ENCODE results near the gene IL1R2. TPM values are rescaled to one million over a fixed set of nuclear protein-coding genes. Genes with fewer than 3 reads are reported as not detected.
A peak's percentile ranks its signal among the peaks of the same experiment; 100 is the strongest.

The IL1R2 gene
- total RNA-seq, 4 donors from 2014 or later = 2.7 to 6.1 (median 3.6) TPM

GRCh38 chr2:102021779-102022178 is 30.0 kb downstream of the IL1R2 start:
- intact Hi-C loops (cut with DNase I) = loop anchor here (5.0 to 10.0 kb wide), 3 partner anchors 146 to 423 kb away; no protein-coding TSS in a partner anchor
- peaks cover 3 to 46% of the 10 kb centered on the region in 2 donors for H3K4me1 ChIP-seq
- H3K27ac ChIP-seq = peak overlapping the region in 1 of 3 donors; percentile 34
- DNase-seq = no peak
- no peak for TF ChIP-seq POLR2A (IDR thresholded peaks at IDR 0.05)
- TF ChIP-seq, protein P1, sequence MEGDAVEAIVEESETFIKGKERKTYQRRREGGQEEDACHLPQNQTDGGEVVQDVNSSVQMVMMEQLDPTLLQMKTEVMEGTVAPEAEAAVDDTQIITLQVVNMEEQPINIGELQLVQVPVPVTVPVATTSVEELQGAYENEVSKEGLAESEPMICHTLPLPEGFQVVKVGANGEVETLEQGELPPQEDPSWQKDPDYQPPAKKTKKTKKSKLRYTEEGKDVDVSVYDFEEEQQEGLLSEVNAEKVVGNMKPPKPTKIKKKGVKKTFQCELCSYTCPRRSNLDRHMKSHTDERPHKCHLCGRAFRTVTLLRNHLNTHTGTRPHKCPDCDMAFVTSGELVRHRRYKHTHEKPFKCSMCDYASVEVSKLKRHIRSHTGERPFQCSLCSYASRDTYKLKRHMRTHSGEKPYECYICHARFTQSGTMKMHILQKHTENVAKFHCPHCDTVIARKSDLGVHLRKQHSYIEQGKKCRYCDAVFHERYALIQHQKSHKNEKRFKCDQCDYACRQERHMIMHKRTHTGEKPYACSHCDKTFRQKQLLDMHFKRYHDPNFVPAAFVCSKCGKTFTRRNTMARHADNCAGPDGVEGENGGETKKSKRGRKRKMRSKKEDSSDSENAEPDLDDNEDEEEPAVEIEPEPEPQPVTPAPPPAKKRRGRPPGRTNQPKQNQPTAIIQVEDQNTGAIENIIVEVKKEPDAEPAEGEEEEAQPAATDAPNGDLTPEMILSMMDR (IDR thresholded peaks at IDR 0.05) = no peak
- no peaks in the 10 kb centered on the region for H3K9me3 ChIP-seq
- H3K4me3 ChIP-seq (replicated peaks in 1 of 3) = no peak overlapping the region
- WGBS, 2 donors = 57 to 78% methylated on average over 6 of the region's 6 CpGs
- H3K27me3 ChIP-seq = no peaks in the 10 kb centered on the region
- H3K36me3 ChIP-seq = no peaks in the 10 kb centered on the region

DNA sequence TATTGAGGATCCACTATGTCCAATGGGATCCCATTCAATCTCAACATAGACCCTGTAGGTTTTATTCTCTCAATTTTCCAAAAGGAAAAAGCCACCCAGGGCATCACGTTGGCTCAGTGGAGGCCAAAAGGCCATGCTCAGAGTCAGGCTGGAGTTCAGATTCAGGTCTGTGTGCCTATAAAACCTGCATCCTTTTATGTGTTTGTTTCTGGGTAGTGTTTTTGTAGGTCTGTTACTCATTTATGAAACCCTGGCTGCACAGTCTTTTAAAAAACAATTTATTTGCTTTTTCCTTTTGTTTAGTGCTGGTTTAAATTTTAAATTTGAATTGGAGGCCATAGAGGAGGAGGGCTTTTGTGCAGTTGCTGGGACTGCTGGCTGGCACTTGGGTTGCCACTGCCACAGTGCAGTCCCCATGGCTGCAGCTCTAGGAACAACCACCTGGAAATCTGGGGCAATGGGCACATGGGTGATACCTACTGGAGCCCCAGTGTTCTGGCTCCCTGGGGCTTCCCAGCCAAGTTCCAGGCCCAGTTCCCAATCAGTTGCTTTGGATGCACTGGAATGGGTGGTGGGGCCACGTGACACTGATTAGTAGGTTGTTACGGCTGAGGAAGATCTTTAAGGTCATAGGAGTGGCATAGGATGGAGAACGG is 31.3 kb downstream of the IL1R2 start:
- intact Hi-C loops (cut with DNase I) = loop anchor here (5.0 to 10.0 kb wide), 3 partner anchors 144 to 422 kb away; no protein-coding TSS in a partner anchor
- Histone ChIP-seq H3K4me1 (peaks cover 3 to 59% of the 10 kb centered on the region in 2 donors), H3K4me3 (replicated peaks in 1 of 3) (no peak overlapping the region), H3K27me3 (no peaks in the 10 kb centered on the region), H3K36me3 (no peaks in the 10 kb centered on the region), H3K9me3 (no peaks in the 10 kb centered on the region), H3K27ac (no peak overlapping the region)
- TF ChIP-seq POLR2A (IDR thresholded peaks at IDR 0.05) = no peak
- TF ChIP-seq, protein P1 (IDR thresholded peaks at IDR 0.05) = no peak
- WGBS, 2 donors = 99 to 100% methylated on average over 4 of the region's 4 CpGs
- DNase-seq = no peak

DNA sequence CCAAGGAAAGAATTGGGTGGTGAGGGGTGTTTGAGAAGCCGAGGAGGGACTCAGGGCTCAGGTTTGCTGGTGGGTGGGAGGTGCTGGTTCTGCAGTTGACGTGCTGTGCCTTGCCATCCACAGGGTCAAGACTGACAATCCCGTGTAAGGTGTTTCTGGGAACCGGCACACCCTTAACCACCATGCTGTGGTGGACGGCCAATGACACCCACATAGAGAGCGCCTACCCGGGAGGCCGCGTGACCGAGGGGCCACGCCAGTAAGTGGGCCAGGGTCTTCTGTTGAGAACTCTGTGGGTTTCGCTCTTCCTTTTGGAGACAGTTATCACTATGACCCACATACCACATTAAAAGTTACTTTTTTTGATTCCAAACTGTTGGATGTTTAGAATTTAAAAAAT is 32.6 kb downstream of the IL1R2 start:
- Histone ChIP-seq H3K36me3 (no peaks in the 10 kb centered on the region), H3K4me1 (peaks cover 3 to 66% of the 10 kb centered on the region in 2 donors), H3K9me3 (no peaks in the 10 kb centered on the region), H3K4me3 (replicated peaks in 1 of 3) (no peak overlapping the region), H3K27ac (peak overlapping the region in 2 of 3 donors; percentile 3 to 29), H3K27me3 (no peaks in the 10 kb centered on the region)
- no peak for TF ChIP-seq POLR2A (IDR thresholded peaks at IDR 0.05)
- TF ChIP-seq, protein P1 (IDR thresholded peaks at IDR 0.05) = no peak
- DNase-seq = no peak
- intact Hi-C loops (cut with DNase I) = loop anchor here (5.0 to 10.0 kb wide), 3 partner anchors 143 to 420 kb away; no protein-coding TSS in a partner anchor
- WGBS, 2 donors = 94 to 96% methylated on average over 12 of the region's 12 CpGs

- 35 to 44% methylated on average over 1 of the region's 1 CpG for WGBS, 2 donors
- H3K9me3 ChIP-seq = no peaks in the 10 kb centered on the region
- no peaks in the 10 kb centered on the region for H3K36me3 ChIP-seq
- peak overlapping the region in 2 of 3 donors; percentile 3 to 29 for H3K27ac ChIP-seq
- no peak for TF ChIP-seq POLR2A (IDR thresholded peaks at IDR 0.05)
- TF ChIP-seq, protein P1 (IDR thresholded peaks at IDR 0.05) = no peak
- H3K4me1 ChIP-seq = peaks cover 3 to 66% of the 10 kb centered on the region in 2 donors
- DNase-seq = no peak
- no peaks in the 10 kb centered on the region for H3K27me3 ChIP-seq
- intact Hi-C loops (cut with DNase I) = loop anchor here (10.0 kb wide), 1 partner anchor 420 kb away; no protein-coding TSS in a partner anchor
- H3K4me3 ChIP-seq (replicated peaks in 1 of 3) = no peak overlapping the region
These were observed 33.3 kb downstream of the IL1R2 start for GRCh38 chr2:102025016-102025501.
